Activated CD8-positive, alpha-beta T cell treated with anti-CD3 and anti-CD28 coated beads for 36 hours (primary cell): ENCODE measurements around the gene ZNF346. TPM values are rescaled to one million over a fixed set of nuclear protein-coding genes. Genes with fewer than 3 reads are reported as not detected.
"Not testable (repeated sequence)": the region's sequence is repeated elsewhere in the genome, so short reads cannot be mapped to it uniquely, and the experiment has no call there.

Source experiments
- ATAC-seq: fragments of 200-7000 bp; cut with Tn5 transposase; one replicate; pipeline ENCODE4 v1.10.0; 2021; ENCODE audit warnings: mild to moderate bottlenecking, moderate library complexity
- CTCF ChIA-PET: fragments of 350-600 bp; sonication (Branson Sonifier 250); formaldehyde crosslinking; loops from one replicate; lab custom pipeline; 2021; ENCODE audit warnings: antibody characterized with exemption; lab: Charles Lee
- POLR2A ChIA-PET: fragments of 350-600 bp; sonication (Branson Sonifier 250); formaldehyde crosslinking; loops from one replicate; lab custom pipeline; 2021; ENCODE audit warnings: antibody characterized with exemption; lab: Charles Lee
- DNase-seq: peaks from one replicate; pipeline ENCODE4 v3.0.0-alpha.2; 2020
- H3K27ac Mint-ChIP-seq: one replicate; pipeline ENCODE4 v1.8.0; 2021; ENCODE audit warnings: mild to moderate bottlenecking, mixed read lengths
- H3K27me3 Mint-ChIP-seq: one replicate; pipeline ENCODE4 v1.8.0; 2021; ENCODE audit warnings: mixed read lengths
- H3K36me3 Mint-ChIP-seq: one replicate; pipeline ENCODE4 v1.8.0; 2021; ENCODE audit warnings: low read depth, mixed read lengths
- H3K4me1 Mint-ChIP-seq: one replicate; pipeline ENCODE4 v1.8.0; 2021; ENCODE audit warnings: low read depth, mixed read lengths
- H3K4me3 Mint-ChIP-seq: one replicate; pipeline ENCODE4 v1.8.0; 2021; ENCODE audit warnings: mild to moderate bottlenecking, moderate library complexity, mixed read lengths
- H3K9me3 Mint-ChIP-seq: one replicate; pipeline ENCODE4 v1.8.0; 2021; ENCODE audit warnings: mixed read lengths
- intact Hi-C: fragments of 100-400 bp; cut with micrococcal nuclease; formaldehyde crosslinking; loops from one replicate; pipeline ENCODE4 v1.10.0; 2022
- total RNA-seq, 2 experiments: library from RNA; stranded (reverse); gene quantifications; one replicate each; pipeline ENCODE4 v1.2.3, GENCODE V29; 2021
- TF ChIP-seq, protein P1 (sequence below): fragments of 200-600 bp; IDR thresholded peaks from one replicate; pipeline ENCODE4 v1.8.0; 2022; ENCODE audit warnings: antibody characterized with exemption, mild to moderate bottlenecking

ZNF346 gene
- total RNA-seq, 2 experiments from 2014 or later, result 15.0 to 17.0 TPM

DNA sequence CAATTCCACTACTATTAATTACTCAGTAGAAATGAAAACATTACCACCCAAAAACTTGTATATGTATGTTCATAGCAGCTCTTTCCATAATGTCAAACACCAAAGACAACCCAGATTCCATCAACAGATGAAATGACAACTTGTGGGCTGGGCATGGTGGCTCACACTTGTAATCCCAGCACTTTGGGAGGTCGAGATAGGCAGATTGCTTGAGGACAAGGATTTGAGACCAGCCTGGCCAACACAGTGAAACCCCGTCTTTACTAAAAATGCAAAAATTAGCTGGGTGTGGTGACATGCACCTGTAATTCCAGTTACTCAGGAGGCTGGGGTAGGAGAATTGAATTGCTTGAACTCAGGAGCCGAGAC lies 27.4 kb upstream of the ZNF346 start:
- CTCF ChIA-PET, result no interaction called here
- Mint-ChIP-seq H3K27ac (no peak overlapping the region), H3K27me3 (no peaks in the 10 kb centered on the region), H3K36me3 (peaks cover 25% of the 10 kb centered on the region), H3K4me1 (peaks cover 34% of the 10 kb centered on the region), H3K4me3 (no peak overlapping the region), H3K9me3 (peaks cover 8% of the 10 kb centered on the region)
- no peak for ATAC-seq
- TF ChIP-seq, protein P1, sequence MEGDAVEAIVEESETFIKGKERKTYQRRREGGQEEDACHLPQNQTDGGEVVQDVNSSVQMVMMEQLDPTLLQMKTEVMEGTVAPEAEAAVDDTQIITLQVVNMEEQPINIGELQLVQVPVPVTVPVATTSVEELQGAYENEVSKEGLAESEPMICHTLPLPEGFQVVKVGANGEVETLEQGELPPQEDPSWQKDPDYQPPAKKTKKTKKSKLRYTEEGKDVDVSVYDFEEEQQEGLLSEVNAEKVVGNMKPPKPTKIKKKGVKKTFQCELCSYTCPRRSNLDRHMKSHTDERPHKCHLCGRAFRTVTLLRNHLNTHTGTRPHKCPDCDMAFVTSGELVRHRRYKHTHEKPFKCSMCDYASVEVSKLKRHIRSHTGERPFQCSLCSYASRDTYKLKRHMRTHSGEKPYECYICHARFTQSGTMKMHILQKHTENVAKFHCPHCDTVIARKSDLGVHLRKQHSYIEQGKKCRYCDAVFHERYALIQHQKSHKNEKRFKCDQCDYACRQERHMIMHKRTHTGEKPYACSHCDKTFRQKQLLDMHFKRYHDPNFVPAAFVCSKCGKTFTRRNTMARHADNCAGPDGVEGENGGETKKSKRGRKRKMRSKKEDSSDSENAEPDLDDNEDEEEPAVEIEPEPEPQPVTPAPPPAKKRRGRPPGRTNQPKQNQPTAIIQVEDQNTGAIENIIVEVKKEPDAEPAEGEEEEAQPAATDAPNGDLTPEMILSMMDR, result no peak
- intact Hi-C loops, result no loop called here
- POLR2A ChIA-PET, result interaction anchor here (1.0 kb wide), 1 partner anchor 10 kb away, joined by 3 read pairs; no protein-coding TSS in a partner anchor
- no peak for DNase-seq

DNA sequence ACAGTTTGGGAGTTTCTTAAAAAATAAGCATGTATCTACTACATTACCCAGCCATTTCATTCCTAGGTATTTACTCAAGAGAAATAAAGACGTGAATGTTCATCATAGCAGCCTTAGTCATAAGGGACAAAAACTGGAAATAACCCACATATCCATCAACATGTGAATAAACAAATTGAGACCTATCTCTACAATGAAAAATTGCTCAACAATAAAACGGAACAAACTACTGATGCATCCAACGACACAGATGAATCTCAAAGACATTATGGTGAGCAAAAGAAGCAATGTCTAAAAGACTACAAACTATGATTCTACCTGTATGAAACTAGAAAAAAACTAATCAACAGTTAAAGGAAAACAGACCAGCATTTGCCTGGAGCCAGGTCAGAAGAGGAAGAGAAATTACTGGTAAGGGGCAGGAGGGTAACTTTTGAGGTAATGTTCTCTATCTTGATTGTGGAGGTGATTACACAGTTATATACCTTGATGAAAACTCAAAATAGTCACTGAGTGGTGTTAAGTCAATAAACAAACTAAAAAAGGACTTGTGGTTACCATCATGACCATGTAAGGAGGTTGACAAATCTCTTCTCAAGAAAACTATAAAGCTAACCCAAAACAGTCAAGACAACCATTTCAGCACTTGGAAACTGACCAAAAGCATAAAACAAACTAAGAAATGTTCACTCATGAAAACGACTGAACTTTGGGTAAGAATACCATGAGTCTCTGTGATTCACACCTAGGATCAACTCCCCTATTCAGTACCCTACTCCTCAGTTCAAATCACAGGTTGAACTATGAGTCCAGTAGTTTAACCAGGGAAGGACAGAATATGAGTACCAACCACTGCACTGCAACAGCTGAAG lies 26.4 kb upstream of the ZNF346 start:
- Mint-ChIP-seq H3K9me3 (peaks cover 8% of the 10 kb centered on the region), H3K4me1 (peaks cover 36% of the 10 kb centered on the region)
- intact Hi-C loops, result no loop called here

DNA sequence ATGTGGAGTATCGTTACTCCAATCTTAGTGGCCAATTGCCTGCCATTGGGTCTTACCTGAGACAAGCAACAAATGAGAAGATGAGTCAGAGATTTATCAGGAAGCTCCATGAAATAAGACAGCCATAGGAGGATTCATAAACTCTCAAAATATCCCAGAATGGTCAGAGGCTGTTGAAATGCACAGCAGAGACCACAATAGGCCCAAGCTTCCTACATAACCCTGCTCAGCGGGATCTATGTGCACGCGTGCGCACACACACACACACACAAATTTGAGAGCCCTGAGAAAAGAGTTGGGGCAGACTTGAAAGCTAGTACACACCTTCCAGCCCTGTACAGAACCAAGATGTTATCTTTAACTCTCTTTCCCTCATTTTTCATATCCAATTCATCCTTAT lies 25.7 kb upstream of the ZNF346 start:
- POLR2A ChIA-PET, result interaction anchor here (0.8 to 2.0 kb wide), 2 partner anchors 9 to 25 kb away, joined by 3 to 11 read pairs; partner anchors contain the start of genes UIMC1 and ZNF346
- no peak for ATAC-seq
- CTCF ChIA-PET, result interaction anchor here (0.9 to 1.1 kb wide), 2 partner anchors 9 to 336 kb away, joined by 3 to 4 read pairs; no protein-coding TSS in a partner anchor
- Mint-ChIP-seq H3K4me1 (peaks cover 36% of the 10 kb centered on the region), H3K27ac (peak overlapping the region; percentile 21), H3K36me3 (peaks cover 32% of the 10 kb centered on the region), H3K9me3 (peaks cover 8% of the 10 kb centered on the region), H3K27me3 (no peaks in the 10 kb centered on the region), H3K4me3 (no peak overlapping the region)
- TF ChIP-seq, protein P1, result no peak
- no peak for DNase-seq
- intact Hi-C loops, result no loop called here

More for the DNA sequence above, 26.4 kb upstream of the ZNF346 start:
- Mint-ChIP-seq H3K4me3 (no peak overlapping the region), H3K27me3 (no peaks in the 10 kb centered on the region), H3K27ac (peak overlapping the region; percentile 69), H3K36me3 (peaks cover 29% of the 10 kb centered on the region)
- TF ChIP-seq, protein P1, result no peak
- ATAC-seq (peak; percentile 24), DNase-seq (no peak)
- CTCF ChIA-PET, result interaction anchor here (0.9 to 1.1 kb wide), 2 partner anchors 10 to 335 kb away, joined by 3 to 4 read pairs; no protein-coding TSS in a partner anchor
- POLR2A ChIA-PET, result interaction anchor here (0.8 to 2.0 kb wide), 2 partner anchors 10 to 26 kb away, joined by 3 to 11 read pairs; partner anchors contain the start of genes UIMC1 and ZNF346

DNA sequence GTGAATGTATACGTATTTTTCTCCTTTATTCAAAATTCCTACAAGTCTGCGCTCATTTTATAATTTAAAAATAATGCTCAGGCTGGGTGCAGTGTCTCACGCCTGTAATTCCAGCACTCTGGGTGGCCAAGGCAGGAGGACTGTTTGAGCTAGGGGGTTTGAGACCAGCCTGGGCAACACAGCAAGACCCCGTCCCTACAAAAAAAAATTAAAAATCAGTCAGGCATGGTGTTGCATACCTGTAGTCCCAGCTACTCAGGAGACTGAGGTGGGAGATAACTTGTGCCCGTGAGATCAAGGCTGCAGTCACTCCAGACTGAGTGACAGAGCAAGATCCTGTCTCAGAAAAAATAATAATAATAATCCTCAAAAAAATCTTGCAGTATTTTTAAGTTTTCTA lies 23.7 kb upstream of the ZNF346 start:
- POLR2A ChIA-PET, result no interaction called here
- DNase-seq (no peak), ATAC-seq (no peak)
- intact Hi-C loops, result no loop called here
- H3K4me3 Mint-ChIP-seq, result no peak overlapping the region
- peaks cover 8% of the 10 kb centered on the region for H3K9me3 Mint-ChIP-seq
- H3K36me3 Mint-ChIP-seq, result peaks cover 32% of the 10 kb centered on the region
- TF ChIP-seq, protein P1, result no peak
- peaks cover 44% of the 10 kb centered on the region for H3K4me1 Mint-ChIP-seq
- H3K27ac Mint-ChIP-seq, result no peak overlapping the region
- no peaks in the 10 kb centered on the region for H3K27me3 Mint-ChIP-seq
- CTCF ChIA-PET, result no interaction called here

DNA sequence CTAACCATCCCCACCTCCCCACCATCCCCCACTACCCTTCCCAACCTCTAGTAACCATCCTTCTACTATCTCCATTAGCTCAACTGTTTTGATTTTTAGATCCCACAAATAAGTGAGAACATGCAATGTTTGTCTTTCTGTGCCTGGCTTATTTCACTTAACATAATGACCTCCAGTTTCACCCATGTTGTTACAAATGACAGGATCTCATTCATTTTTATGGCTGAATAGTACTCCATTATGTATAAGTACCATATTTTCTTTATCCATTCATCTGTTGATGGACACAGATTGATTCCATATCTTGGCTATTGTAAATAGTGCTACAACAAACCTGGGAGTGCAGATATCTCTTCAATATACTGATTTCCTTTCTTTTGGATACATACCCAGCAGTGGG lies 23.0 kb upstream of the ZNF346 start:
- H3K9me3 Mint-ChIP-seq, POLR2A ChIA-PET, H3K27me3 Mint-ChIP-seq, ATAC-seq, H3K27ac Mint-ChIP-seq, H3K4me3 Mint-ChIP-seq, intact Hi-C loops, CTCF ChIA-PET, DNase-seq: not testable (repeated sequence)
- Mint-ChIP-seq H3K36me3 (peaks cover 32% of the 10 kb centered on the region), H3K4me1 (peaks cover 47% of the 10 kb centered on the region)
